OCI-LY7 (cell line): ENCODE measurements around the gene NFE2L3. TPM values are rescaled to one million over a fixed set of nuclear protein-coding genes. Genes with fewer than 3 reads are reported as not detected.
"Not testable (repeated sequence)": the region's sequence is repeated elsewhere in the genome, so short reads cannot be mapped to it uniquely, and the experiment has no call there.

Experiments
- BruUV-seq: library from RNA; stranded (reverse); fragments of 400-500 nt; replicated peaks from 2 replicates; lab custom pipeline; 2021; lab: Mats Ljungman, UMichigan
- CTCF ChIA-PET: fragments of 300-600 bp; sonication (Branson Sonifier 250); formaldehyde crosslinking; loops from one replicate; lab custom pipeline; 2022; ENCODE audit warnings: antibody characterized with exemption; ENCODE audit not compliant: unreplicated experiment; lab: Charles Lee
- POLR2A ChIA-PET: fragments of 300-600 bp; sonication (Branson Sonifier 250); formaldehyde crosslinking; loops from one replicate; lab custom pipeline; 2022; ENCODE audit warnings: antibody characterized with exemption; lab: Charles Lee
- DNase-seq: peaks from one replicate; pipeline ENCODE4 v3.0.0-alpha.2; 2015; ENCODE audit warnings: low spot score
- H2AFZ ChIP-seq: fragments of 200-600 bp; sonication (generic), shearing (Covaris generic); 2 replicates; pipeline ENCODE4 v1.6.1; 2014; ENCODE audit warnings: mild to moderate bottlenecking, antibody characterized with exemption, low read length, moderate library complexity
- H3K27ac ChIP-seq: fragments of 200-600 bp; sonication (generic); 2 replicates; pipeline ENCODE4 v1.5.1; 2014; ENCODE audit warnings: mixed run types, low read depth, mild to moderate bottlenecking, moderate library complexity, low read length, inconsistent platforms; ENCODE audit not compliant: poor library complexity, severe bottlenecking
- H3K36me3 ChIP-seq: fragments of 200-600 bp; sonication (generic); 2 replicates; pipeline ENCODE4 v1.6.1; 2014; ENCODE audit warnings: mild to moderate bottlenecking, antibody characterized with exemption, low read length, moderate library complexity, mixed read lengths; ENCODE audit not compliant: insufficient read depth
- H3K4me1 ChIP-seq: fragments of 200-600 bp; sonication (generic); 2 replicates; pipeline ENCODE4 v1.5.1; 2014; ENCODE audit warnings: mild to moderate bottlenecking, low read length; ENCODE audit not compliant: insufficient read depth, poor library complexity, severe bottlenecking
- H3K4me2 ChIP-seq: fragments of 200-600 bp; sonication (generic); 2 replicates; pipeline ENCODE4 v1.6.1; 2014; ENCODE audit warnings: mild to moderate bottlenecking, low read length
- H3K4me3 ChIP-seq: fragments of 200-600 bp; sonication (generic); 2 replicates; pipeline ENCODE4 v1.5.1; 2014; ENCODE audit warnings: mild to moderate bottlenecking, low read depth, low read length; ENCODE audit not compliant: poor library complexity, severe bottlenecking
- H3K79me2 ChIP-seq: fragments of 200-600 bp; sonication (generic); 2 replicates; pipeline ENCODE4 v1.6.1; 2016; ENCODE audit warnings: low read depth, mild to moderate bottlenecking, low read length, moderate library complexity, mixed read lengths; ENCODE audit not compliant: insufficient read depth
- H3K9me2 ChIP-seq: fragments of 200-600 bp; sonication (generic); 2 replicates; pipeline ENCODE4 v1.6.1; 2016; ENCODE audit warnings: mild to moderate bottlenecking, low read length, mixed read lengths; ENCODE audit not compliant: insufficient read depth
- H3K9me3 ChIP-seq: fragments of 200-600 bp; sonication (generic); 2 replicates; pipeline ENCODE4 v1.6.1; 2014; ENCODE audit warnings: mild to moderate bottlenecking, mixed run types, low read length, mixed read lengths
- H4K20me1 ChIP-seq: fragments of 200-600 bp; sonication (generic); 2 replicates; pipeline ENCODE4 v1.6.1; 2014; ENCODE audit warnings: mild to moderate bottlenecking, antibody characterized with exemption, low read length, moderate library complexity, mixed read lengths; ENCODE audit not compliant: insufficient read depth
- CTCF ChIP-seq: fragments of 200-600 bp; sonication (generic); conservative IDR thresholded peaks from 2 replicates; pipeline ENCODE4 v1.5.1; 2014; ENCODE audit warnings: mild to moderate bottlenecking, antibody characterized with exemption, low read length, moderate library complexity, mixed read lengths
- EZH2phosphoT487 ChIP-seq: fragments of 200-600 bp; sonication (generic); IDR thresholded peaks from 2 replicates; pipeline ENCODE4 v1.6.1; 2018; ENCODE audit warnings: low read depth, borderline replicate concordance, mild to moderate bottlenecking, mixed run types, antibody characterized with exemption, low read length, moderate library complexity, mixed read lengths
- intact Hi-C: fragments of 100-400 bp; cut with micrococcal nuclease; formaldehyde crosslinking; loops from one replicate; pipeline ENCODE4 v1.10.0; 2022; ENCODE audit not compliant: unreplicated experiment
- total RNA-seq, 2 experiments: library from RNA; depleted of rRNA in 1 of 2; stranded (reverse); fragments of >200 nt in 1 of 2; shearing (Covaris generic) in 1 of 2; gene quantifications; 2 replicates each; pipeline ENCODE4 v1.2.3, GENCODE V29; 2014 to 2022

The NFE2L3 gene
- total RNA-seq, 2 experiments from 2014 or later: 10.7 to 12.3 TPM

DNA sequence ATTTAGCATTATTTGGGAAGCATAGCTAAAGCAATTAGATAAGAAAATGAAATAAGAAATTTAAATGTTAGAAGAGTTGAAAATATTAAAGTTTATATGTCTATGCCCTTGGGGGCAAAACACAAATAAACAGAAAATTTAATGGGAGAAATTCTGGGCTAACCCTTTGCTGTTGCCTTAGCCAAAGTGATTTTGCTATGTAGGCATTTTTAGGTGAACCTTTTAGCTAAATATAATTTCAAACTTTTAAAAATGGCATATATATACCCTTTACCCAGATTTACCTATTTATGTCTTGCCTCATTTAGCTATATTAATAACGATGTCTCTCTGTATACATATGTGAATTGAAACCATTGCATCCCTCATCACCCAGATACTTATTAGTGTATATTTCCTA is 20.1 kb downstream of the NFE2L3 start:
- no peak for DNase-seq
- Histone ChIP-seq H3K4me1 (peaks cover 6% of the 10 kb centered on the region), H3K4me2 (no peak overlapping the region), H3K9me3 (no peaks in the 10 kb centered on the region), H2AFZ (no peak overlapping the region), H3K9me2 (no peaks in the 10 kb centered on the region), H3K27ac (no peak overlapping the region), H3K4me3 (no peak overlapping the region), H3K79me2 (peaks cover 9% of the 10 kb centered on the region; the same call in 1 of the 2 replicates), H4K20me1 (no peaks in the 10 kb centered on the region), H3K36me3 (peaks cover 25% of the 10 kb centered on the region)
- ChIA-PET POLR2A (interaction anchor here (0.6 to 1.4 kb wide), 6 partner anchors 11 to 1567 kb away, joined by 3 to 4 read pairs (median 3); no protein-coding TSS in a partner anchor), CTCF (no interaction called here)
- TF ChIP-seq CTCF (no peak), EZH2phosphoT487 (no peak)
- no TSS peak for BruUV-seq
- intact Hi-C loops: no loop called here

GRCh38 chr7:26175903-26176302 is 23.9 kb downstream of the NFE2L3 start:
- BruUV-seq, H3K9me2 ChIP-seq, H3K4me3 ChIP-seq, CTCF ChIA-PET, POLR2A ChIA-PET, H3K4me2 ChIP-seq, H3K27ac ChIP-seq, H3K4me1 ChIP-seq, intact Hi-C loops, DNase-seq, H2AFZ ChIP-seq, H3K79me2 ChIP-seq, H4K20me1 ChIP-seq, H3K9me3 ChIP-seq: not testable (repeated sequence)
- H3K36me3 ChIP-seq: peaks cover 35% of the 10 kb centered on the region

DNA sequence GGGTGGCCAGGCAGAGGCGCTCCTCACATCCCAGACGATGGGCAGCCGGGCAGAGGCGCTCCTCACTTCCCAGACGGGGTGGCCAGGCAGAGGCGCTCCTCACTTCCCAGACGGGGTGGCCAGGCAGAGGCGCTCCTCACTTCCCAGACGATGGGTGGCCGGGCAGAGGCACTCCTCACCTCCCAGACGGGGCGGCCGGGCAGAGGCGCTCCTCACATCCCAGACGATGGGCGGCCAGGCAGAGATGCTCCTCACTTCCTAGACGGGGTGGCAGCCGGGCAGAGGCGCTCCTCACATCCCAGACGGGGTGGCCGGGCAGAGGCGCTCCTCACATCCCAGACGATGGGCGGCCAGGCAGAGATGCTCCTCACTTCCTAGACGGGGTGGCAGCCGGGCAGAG is 24.7 kb downstream of the NFE2L3 start:
- H3K27ac ChIP-seq, H2AFZ ChIP-seq, DNase-seq, H3K4me3 ChIP-seq, CTCF ChIA-PET, H4K20me1 ChIP-seq, H3K9me3 ChIP-seq, POLR2A ChIA-PET, H3K79me2 ChIP-seq, intact Hi-C loops, H3K4me1 ChIP-seq, H3K4me2 ChIP-seq, BruUV-seq, H3K9me2 ChIP-seq: not testable (repeated sequence)
- peaks cover 31% of the 10 kb centered on the region for H3K36me3 ChIP-seq

- DNase-seq, CTCF ChIA-PET, H3K27ac ChIP-seq, intact Hi-C loops, H3K4me2 ChIP-seq, POLR2A ChIA-PET, H3K4me1 ChIP-seq, H2AFZ ChIP-seq, BruUV-seq, H3K4me3 ChIP-seq, H3K9me2 ChIP-seq, H3K79me2 ChIP-seq, H4K20me1 ChIP-seq, H3K9me3 ChIP-seq: not testable (repeated sequence)
- H3K36me3 ChIP-seq: peaks cover 30% of the 10 kb centered on the region
Measured at GRCh38 chr7:26177269-26177668, 25.3 kb downstream of the NFE2L3 start.
